GM12801 (cell line): Measurements from ENCODE around the gene RNF123.

Source experiments
- TF ChIP-seq, protein P1 (sequence below): IDR thresholded peaks from one replicate; pipeline ENCODE4 v1.5.1; 2011; ENCODE audit warnings: control low read depth; ENCODE audit not compliant: insufficient read length; ENCODE audit errors: extremely low read depth

Gene RNF123

DNA sequence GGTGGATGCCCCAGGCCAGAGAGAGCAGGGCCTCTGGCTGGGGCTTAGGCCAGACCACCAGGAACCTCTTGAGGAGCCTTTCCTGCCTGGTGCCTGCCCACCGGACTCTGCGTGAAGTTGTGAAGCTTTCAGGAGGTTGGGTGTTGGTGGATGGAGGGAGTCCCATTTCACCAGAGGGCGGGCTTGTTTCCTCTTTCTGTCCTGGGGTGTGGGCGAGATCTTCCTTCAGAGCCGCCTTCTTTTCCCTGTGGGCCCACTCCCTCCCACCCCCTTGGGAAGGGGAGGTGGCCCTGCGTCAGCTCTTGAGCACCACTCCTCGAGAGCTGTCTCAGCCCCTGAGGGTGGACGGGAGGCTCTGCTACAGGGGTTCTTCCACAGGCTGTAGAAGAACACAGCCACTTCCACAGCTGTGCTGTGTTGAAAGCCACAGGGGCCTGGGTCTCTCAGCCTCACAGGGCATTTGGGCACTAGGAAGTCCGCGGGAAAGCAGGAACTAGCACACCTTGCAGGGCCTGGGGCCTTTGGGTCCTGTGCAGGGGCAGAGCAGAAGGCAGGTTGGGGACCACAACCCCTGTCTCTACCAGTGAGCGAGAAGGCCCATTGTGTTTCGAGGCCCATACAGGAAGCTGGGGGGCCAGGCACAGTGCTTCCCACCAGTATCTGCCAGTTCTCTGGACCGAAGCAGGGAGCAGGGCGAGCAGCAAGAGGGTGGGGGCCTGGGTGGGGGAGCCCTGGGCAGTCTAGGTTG, 28.0 kb downstream of the RNF123 start:
- TF ChIP-seq, protein P1, sequence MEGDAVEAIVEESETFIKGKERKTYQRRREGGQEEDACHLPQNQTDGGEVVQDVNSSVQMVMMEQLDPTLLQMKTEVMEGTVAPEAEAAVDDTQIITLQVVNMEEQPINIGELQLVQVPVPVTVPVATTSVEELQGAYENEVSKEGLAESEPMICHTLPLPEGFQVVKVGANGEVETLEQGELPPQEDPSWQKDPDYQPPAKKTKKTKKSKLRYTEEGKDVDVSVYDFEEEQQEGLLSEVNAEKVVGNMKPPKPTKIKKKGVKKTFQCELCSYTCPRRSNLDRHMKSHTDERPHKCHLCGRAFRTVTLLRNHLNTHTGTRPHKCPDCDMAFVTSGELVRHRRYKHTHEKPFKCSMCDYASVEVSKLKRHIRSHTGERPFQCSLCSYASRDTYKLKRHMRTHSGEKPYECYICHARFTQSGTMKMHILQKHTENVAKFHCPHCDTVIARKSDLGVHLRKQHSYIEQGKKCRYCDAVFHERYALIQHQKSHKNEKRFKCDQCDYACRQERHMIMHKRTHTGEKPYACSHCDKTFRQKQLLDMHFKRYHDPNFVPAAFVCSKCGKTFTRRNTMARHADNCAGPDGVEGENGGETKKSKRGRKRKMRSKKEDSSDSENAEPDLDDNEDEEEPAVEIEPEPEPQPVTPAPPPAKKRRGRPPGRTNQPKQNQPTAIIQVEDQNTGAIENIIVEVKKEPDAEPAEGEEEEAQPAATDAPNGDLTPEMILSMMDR, result no peak

GRCh38 chr3:49717959-49718857, 28.9 kb downstream of the RNF123 start:
- TF ChIP-seq, protein P1, result no peak

DNA sequence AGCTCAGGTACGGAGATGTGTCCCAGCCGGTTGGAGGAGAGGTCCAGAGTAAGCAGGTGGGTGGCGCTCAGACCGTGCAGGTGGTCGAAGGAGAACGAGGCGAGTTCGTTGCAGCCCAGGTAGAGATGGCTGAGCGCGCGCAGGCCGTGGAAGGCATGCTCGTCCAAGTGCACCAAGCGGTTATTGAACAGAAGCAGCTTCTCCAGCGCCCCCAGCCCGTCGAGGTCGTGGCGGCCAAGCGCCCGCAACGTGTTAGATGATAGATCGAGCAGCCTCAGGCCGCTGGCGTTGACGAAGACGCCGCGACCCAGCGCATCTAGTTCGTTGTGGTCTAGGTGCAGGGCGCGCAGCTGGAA, 29.5 kb downstream of the RNF123 start:
- TF ChIP-seq, protein P1, result no peak

- TF ChIP-seq, protein P1, result no peak
Observed at GRCh38 chr3:49719214-49719884, 30.0 kb downstream of the RNF123 start, which contains the start of gene AMIGO3. TSS of gene AMIGO3 (minus strand) at chr3:49719684. CDS start at chr3:49719465, 219 bp downstream.

GRCh38 chr3:49720855-49721595, 31.7 kb downstream of the RNF123 start:
- TF ChIP-seq, protein P1, result no peak

DNA sequence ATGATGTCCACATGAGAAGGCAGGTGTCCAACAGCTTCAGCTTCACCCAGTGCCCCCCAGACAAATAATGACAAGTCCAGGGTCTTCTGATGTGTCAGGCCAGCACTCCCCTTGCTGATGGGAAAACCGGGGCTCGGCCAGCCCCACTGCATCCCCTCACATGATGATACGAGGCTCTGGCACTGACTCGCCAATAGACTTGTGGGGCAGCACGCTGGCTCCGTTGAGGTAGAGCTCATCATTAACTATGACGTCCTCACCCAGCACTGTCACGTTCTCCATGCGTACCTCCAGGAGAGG, 32.2 kb downstream of the RNF123 start:
- TF ChIP-seq, protein P1, result no peak
